ENCODE results near the gene ETDC. TPM values are rescaled to one million over a fixed set of nuclear protein-coding genes. Genes with fewer than 3 reads are reported as not detected.

The ETDC gene
- total RNA-seq, 2 experiments from 2014 or later, result not detected

Other genes starting within 250 kb of the ETDC start
- gene SMIM10L2B, start 210.8 kb upstream of the ETDC start, total RNA-seq, result under 1 TPM; 0.10 to 0.20 TPM
- not detected for gene ETDB, start 189.0 kb upstream of the ETDC start, total RNA-seq
- not detected for gene CT55, start 138.1 kb upstream of the ETDC start, total RNA-seq
- not detected for gene ETDA, start 57.4 kb upstream of the ETDC start, total RNA-seq
- 1 to 10 TPM; 2.5 to 3.6 TPM for gene ZNF75D, start 34.6 kb downstream of the ETDC start, total RNA-seq
- gene ZNF449, start 35.3 kb downstream of the ETDC start, total RNA-seq, result 1 to 10 TPM; 1.9 to 2.4 TPM
- under 1 TPM; 0.40 to 0.41 TPM for gene SMIM10L2A, start 112.5 kb downstream of the ETDC start, total RNA-seq
- 10 to 100 TPM; 14.2 to 14.4 TPM for gene INTS6L, start 211.2 kb downstream of the ETDC start, total RNA-seq